Measurements from ENCODE around the gene KANK4.
"Not testable (repeated sequence)": the region's sequence is repeated elsewhere in the genome, so short reads cannot be mapped to it uniquely, and the experiment has no call there.

The KANK4 gene

DNA sequence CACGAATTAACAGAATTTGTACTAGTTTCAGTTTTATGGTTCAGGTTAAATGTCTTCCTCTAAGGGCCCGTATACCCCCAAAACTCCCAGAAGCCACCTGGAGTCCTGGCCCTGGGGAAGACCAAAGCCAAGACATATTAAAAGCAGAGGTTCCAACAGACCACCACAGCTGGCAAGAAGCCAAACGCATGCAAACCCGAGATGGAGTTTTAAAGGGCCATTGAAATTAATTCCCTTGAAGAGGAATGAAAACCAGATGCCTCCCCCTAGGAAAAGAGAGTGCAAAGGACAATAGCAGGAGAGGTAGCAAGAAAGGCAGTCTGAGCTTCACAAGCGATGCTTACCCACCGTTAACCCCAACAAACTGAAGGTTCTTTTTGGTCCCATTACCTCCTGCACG lies 48.1 kb downstream of the KANK4 start:
- DNase-seq: no peak

DNA sequence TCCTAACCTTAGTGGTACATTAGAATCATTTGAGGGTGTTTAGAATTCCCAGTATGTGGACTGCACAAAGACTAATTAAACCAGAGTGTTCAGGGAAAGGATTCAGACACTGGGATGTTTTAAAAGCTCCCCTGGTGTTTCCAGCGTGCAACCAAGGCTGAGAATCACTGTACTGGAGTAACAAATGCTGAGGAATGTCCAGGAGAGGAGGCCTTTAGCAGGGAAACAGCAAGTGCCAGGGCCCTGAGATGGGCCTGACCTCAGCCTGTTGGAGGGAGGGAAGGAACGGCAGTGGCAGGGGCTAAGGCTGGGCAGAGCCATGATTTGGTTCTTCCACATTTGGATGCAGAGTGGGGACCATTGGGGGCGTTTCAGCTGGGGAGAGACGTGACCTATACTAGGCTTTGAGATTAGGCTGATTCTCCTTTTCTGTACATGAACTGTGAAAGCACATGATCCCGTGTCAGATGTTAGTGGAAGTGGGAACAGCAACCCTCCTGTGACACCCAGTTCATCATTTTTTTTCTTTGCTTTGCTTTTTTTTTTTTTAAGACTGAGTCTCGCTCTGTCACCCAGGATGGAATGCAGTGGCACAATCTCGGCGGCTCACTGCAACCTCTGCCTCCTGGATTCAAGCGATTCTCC lies 49.3 kb downstream of the KANK4 start:
- no peak for DNase-seq

DNA sequence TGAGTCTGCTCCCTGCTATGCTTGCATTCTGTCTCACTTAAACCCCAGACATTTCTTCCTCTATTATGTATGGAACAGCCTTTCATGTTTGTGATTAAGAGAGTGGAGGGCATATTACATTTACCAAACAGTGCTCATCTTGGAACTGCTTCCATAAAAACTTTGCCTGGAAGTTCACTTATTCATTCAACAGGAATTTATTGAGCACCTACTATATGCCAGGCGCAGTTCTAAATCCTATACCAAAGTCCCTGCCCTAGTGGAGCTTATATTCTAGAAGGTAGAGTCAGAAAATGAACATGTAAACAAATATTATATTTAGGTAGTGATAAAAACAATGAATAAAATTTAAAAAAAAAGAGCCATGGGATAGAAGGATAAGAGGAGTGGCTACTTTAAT lies 49.8 kb downstream of the KANK4 start:
- no peak for DNase-seq

DNA sequence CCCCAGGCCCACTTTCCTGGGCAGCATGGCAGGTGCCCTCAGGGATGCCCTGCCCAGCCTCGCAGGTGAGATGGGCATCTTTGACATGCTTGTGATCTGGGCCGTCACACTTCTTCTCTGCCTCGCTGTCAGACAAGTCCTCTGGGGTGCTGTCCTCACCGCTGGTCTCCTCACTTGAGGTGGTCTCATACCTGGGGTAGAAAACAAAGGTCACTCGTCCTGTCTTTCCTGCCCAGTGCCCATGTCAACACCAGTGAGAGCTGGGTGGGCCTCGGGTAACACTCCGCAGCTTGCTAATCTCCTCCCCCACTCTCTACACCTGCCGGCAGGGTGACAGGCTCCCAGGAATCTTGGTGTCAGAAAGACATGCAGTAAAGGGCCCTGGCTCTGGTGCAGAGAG lies 50.9 kb downstream of the KANK4 start:
- no peak for DNase-seq

DNA sequence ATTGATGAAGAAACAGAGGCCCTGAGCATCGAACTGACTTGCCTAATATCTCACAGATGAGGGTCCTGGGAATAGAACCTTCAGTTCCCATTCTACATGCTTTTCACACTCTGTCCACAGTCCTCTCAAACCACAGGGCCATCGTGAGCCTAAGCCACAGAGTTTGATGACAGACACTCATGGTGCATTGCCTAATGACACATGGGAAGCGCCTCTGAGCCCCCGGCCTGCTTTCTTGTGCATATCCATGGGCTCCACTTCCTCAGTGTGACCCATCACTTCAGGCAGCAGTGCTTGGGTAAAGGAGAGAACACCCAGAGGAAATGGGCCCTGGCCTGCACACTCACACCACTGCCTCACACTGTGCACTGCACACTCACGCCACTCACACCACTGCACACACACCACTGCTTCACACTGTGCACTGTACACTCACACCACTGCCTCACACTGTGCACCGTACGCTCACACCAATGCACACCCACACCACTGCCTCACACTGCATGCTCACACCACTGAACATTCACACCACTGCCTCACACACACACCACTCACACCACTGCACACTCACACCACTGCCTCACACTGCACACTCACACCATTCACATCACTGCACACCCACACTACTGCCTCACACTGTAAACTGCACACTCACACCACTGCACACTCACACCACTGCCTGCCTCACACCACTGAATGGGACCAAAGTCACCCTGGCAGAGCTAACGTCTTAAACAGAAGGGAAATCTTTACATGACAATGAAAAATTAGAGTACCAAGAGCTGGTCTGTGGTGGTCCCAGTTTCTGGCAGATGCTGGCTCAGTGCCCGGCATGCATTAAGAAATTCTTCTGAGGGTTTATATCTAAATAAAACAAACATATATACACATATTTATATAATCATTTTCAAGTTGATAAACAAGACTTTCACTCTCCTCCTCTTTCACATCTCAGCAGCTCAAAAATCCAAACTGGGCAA lies 53.0 kb downstream of the KANK4 start:
- DNase-seq: no peak

DNA sequence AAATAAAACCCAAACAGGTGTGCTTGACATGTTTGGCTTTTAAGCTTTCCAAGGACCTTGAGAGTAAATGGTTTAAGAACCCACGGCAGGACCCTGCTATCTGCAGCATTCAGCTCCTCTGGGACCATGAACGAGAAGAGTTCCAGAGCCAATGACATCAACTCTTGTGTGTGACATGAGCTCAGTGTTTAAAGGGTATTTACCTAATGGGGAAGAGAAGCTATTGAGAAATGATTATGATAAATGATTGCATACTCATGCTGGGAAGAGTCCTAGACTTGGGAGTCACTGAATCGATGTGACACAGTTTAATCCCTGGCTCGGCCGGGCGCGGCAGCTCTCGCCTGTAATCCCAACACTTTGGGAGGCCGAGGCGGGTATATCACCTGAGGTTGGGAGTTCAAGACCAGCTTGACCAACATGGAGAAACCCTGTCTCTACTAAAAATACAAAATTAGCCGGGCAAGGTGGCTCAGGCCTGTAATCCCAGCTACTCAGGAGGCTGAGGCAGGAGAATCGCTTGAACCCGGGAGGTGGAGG lies 55.4 kb downstream of the KANK4 start:
- DNase-seq: no peak

DNA sequence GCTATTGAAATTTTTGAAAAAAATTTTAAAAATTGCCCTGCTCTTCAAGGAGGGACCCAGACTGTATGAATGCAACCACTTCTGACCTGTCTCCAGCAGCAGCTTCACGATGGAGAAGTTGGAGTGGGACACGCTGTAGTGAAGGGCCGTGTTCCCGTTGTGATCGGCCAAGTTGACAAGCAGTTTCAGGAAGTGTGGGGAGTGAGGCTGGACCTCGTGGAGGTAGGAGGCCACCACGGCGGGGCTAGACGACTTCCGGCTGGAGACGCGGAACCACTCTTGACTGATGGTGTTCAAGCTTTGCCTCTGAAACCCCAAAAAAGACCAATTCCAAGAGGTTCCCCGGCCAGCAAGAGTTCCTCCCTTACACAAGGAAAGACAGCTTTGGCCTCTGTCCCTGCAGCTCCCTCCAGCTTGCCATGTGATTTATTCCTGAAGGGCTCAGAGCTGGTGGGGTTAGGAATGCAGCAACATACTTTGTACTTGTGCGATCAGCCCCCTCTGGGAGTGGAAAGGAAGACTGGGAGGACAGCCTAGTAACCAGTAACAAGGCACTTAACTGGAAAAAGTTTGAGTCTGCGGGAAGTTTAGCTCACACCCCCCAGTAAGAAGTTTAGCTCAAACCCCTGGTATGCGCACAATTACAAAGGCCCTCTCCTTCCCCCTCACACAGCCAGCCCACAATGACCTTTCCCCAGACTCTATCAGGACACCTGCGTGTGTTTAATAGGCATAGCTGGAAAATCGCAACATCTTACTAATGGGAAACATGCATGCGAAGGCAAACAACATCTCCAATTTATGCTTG lies 56.0 kb downstream of the KANK4 start:
- DNase-seq: no peak

DNA sequence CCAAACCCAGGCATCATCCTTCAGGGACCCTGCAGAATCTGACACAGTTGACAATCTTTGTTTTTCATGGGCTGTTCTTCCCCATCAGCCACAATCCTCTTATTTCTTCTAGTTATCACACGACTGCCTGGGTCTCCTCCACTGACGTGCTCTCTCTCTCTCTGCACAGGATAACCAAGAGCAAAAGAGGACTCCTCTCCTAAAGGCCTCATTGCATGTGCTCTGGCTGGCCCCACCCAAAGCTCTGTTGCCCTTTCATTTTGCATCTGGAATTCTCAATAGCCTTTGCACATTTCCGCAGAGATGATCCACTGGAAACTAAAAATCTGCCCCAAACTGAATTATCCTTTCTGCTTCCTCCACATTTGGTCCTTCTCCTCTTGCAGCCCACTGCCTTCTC lies 58.5 kb downstream of the KANK4 start:
- no peak for DNase-seq

DNA sequence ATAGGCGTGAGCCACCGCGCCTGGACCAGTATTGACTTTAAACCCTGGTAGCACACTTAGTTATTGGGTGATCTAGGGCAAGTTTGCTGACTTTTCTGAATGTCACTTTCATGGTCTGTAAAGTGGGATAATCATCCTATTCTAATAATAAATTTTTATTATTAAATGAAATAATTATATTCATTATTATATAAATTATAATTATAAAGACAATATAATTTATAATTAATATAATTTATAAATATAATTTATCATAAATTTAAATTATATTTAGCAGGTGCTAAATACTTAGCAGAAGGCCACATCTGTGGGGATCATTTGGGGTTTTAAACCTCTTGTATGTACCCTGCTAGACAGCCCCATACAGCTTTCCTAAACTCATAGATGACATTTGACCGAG lies 59.7 kb downstream of the KANK4 start:
- DNase-seq: no peak

DNA sequence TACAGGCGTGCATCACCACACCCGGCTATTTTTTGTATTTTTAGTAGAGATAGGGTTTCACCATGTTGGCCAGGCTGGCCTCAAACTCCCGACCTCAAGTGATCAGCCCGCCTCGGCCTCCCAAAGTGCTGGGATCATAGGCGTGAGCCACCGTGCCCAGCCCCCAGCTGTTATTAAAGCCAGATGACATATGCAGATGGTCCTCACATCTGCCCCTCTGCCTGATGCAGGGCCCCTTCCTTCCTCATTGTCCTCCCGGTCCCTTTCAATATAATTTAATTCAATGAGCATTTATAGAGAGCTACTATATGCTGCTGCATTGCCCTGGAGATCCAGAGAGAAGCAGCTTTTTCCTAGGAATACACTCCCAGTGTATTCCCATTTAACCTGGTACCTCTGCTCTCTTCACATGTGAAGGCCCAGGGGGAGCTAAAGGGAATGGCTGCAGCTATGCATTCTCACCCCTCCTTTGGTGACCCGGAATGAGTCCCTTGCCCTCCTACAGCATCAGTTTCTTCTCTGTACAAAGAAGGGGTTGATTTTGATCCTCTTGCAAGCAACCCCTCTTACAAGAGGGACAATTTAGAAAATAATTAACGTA lies 69.0 kb downstream of the KANK4 start:
- no peak for DNase-seq

DNA sequence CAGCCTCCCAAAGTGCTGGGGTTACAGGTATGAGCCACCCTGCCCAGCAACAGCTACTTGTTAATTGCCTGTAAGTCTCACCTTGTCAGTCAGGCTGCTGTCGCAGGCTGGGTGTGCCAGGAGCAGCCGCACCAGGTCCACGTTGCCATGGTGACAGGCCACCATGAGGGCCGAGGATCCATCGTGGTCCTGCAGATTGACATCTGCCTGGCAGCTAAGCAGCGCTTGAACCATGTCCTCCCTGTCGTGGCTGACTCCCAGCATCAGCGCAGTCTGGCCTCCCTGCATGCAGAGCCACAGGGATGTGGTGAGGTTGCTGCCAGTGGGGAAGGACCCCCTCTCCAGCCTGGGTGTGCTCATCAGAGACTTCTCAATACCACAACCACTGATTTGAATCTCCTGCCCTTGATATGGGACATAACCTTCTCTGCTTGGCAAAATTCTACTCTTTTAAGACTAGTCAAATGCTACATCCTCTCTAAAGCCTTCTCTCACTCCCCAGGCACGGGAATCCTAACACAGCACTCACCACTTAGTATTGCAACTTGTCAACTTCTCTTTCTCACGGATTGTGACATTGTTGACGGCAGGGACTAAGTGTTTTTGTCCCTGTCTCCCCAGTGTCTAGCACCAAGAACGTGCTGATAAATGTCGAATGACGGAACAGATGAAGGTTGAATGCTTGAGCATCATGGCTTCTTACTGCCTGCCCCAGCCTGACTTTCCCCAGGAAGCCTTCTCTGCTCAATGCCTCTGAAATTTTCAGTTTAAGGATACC lies 71.7 kb downstream of the KANK4 start:
- no peak for DNase-seq

DNA sequence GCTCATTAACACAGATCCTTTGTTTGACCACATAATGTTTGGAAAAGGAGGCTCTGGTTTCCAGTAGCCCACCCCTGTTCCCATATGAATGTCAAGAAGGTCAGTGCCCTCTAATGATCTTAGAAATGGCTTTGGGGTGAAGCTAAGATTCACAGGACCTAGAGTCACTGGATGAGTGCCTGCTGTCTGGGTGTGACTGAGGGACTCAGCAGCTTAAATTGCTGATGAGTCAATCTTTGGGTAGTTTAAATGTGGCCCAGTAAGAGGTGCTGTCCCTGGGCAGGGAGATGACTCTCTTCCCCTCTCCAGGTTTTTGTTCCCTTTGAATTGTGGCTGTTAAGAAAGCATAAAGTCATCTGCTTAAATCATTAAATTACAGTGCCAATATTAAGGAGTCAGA lies 74.0 kb downstream of the KANK4 start:
- no peak for DNase-seq

DNA sequence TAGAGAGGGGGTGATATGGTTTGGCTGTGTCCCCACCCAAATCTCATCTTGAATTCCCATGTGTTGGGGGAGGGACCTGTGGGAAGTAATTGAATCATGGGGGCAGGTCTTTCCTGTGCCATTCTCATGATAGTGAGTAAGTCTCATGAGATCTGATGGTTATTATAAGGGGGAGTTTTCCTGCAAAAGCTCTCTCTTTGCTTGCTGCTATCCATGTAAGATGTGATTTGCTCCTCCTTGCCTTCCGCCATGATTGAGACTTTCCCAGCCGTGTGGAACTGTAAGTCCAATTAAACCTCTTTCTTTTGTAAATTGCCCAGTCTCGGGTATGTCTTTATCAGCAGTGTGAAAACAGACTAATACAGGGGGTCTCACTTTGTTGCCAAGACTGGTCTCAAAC lies 74.9 kb downstream of the KANK4 start:
- not testable (repeated sequence) for DNase-seq

DNA sequence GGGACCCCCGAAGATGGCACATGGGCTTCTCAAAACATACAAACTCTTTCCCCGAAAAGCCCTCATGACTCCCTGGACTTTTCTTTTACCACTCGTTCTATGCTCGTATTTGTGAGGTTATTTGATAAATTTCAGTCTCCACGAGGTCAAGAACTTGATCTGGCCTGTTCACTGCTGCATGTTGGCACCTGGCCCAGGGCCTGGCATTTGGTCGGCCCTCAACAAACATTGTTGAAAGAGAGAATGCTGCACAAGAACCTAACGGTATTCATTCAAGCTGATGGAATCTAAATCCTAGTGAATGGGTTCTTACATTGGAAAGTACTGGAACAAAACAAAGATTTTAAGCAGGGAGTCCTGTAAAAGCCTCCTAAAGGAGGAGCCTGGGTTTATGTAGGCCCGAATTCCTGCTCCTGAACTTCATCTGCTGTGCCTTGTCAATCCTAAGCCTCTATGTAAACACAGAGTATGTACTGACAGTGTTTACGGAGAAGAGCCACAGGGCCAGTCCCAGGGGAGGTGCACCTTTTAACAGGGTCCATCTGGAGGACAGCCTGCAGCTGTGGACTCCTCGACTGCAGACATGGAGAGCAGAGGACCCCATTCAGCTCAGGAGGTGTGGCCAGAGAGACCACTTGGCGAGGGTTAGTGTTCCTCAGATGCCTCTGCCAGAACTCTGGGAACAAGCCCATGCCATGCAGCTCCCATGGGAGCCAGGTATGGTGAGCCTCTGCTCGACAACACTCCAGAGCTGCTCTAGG lies 77.7 kb downstream of the KANK4 start:
- no peak for DNase-seq

DNA sequence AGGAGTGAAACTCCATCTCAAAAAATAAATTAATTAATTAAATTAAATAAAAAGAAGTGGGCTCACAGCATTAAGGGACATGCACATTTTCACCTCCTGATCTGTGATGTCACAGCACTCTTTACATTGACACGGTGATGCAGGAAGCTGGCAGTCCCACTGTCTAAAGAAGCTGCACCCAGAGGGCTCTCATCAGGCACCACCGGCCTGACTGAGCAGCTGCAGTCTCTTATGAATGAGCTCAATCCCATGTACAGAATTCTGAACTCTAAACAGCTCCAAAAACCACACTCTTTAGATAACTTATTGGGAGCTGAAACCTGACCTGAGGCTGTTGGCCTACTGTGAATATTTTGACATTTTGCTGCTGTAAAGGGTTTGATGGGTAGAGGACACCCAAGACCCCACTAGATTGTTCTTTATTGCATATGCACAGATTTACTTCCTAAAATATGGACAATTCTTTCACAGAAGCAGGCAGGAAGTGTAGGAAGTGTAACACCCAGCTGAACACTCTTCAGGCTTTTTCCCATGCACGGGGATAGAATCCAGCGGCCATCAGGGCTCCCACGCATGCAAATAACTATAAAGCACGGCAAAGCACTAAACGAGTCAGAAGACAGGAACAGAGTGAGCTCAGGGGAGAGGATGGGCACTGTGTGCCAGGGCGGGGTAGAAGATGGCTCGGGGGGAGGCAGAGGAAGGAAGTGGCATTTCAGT lies 78.4 kb downstream of the KANK4 start:
- DNase-seq: no peak

DNA sequence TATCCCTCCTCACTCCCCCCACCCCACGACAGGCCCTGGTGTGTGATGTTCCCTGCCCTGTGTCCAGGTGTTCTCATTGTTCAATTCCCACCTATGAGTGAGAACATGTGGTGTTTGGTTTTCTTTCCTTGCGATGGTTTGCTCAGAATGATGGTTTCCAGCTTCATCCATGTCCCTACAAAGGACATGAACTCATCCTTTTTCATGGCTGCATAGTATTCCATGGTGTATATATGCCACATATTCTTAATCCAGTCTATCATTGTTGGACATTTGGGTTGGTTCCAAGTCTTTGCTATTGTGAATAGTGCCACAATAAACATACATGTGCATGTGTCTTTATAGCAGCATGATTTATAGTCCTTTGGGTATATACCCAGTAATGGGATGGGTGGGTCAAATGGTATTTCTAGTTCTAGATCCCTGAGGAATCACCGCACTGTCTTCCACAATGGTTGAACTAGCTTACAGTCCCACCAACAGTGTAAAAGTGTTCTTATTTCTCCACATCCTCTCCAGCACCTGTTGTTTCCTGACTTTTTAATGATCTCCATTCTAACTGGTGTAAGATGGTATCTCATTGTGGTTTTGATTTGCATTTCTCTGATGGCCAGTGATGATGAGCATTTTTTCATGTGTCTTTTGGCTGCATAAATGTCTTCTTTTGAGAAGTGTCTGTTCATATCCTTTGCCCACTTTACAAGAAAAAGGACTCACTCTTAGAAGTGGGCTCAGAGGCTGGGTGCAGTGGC lies 79.4 kb downstream of the KANK4 start:
- DNase-seq: not testable (repeated sequence)

DNA sequence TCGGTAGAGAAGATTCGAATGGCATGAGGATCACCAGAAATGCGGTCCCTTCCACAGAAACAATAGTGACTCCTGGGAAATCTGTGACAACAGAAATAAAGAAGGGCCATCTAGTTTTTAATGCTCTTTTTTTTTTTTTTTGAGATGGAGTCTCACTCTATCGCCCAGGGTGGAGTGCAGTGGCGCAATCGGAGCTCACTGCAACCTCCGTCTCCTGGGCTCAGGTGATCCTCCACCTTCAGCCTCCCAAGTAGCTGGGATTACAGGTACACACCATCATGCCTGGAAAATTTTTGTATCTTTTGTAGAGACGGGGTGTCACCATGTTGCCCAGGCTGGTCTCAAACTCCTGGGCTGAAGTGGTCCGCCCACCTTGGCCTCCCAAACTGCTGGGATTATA lies 80.7 kb downstream of the KANK4 start:
- no peak for DNase-seq

DNA sequence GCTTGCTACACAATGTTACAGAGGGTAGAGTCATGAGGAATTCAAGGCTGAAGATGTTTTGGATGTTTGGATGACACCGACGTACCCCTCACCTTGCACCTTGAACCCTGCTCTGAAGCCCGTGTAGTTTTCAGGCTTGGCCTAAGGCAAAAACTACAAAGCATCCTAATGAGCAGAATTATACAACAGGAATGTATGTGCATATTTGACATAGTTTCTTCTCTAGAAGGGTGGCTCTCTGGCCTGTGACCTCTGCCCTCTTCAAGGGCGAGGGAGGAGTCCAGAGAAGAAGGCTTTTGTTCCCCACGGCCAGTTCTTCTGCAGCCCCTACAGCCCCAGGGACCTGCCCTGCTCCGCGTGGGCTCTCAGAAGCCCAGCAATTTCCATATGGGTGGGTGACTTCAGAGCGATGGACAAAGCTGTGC lies 81.3 kb downstream of the KANK4 start:
- no peak for DNase-seq

DNA sequence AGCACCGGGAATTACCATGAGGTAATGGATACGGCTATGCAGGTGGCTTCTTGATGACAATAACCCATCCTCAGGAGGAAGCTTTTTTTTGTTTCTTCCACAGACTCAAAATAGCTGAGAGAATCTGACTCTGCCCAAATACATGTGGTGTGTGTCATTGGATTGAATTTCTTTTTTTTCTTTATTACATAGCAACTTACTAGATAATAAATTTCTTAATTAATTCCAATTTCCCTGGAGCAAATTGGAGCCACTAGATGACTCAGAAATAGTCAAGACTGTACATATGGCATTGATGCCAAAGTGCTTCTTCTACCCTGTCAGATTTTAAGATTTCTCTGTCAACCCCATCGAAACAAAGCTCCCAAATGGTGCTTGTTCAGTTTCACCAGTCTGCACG lies 81.9 kb downstream of the KANK4 start:
- no peak for DNase-seq

DNA sequence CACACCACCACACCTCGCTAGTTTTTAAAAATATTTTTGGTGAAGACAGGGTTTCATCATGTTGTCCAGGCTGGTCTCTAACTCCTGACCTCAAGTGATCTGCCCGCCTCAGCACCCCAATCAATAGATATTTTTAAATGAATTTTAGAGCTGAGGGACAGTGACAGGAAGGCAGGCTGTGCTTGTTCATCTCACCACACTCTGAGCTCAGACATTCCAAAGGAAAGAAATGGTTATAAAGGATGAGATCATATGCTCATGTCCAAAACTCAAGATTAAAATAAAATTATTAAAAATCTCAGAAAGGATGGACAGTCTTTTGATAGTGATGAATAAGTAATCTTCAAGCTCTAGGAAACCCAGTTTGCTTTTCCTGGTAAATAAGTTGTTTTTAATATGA lies 83.7 kb downstream of the KANK4 start:
- no peak for DNase-seq
